IMR-90 (cell line): Measurements from ENCODE around the gene CDNF.

ENCODE experiments used
- BHLHE40 ChIP-seq: fragments of 150-350 bp; IDR thresholded peaks from 2 replicates; pipeline ENCODE4 v1.6.1; 2016; ENCODE audit warnings: mild to moderate bottlenecking, low read depth, low read length
- CEBPB ChIP-seq: IDR thresholded peaks from 2 replicates; pipeline ENCODE4 v1.6.1; 2012; ENCODE audit warnings: low read depth, low read length, improper control_type of control experiment
- CHD1 ChIP-seq: IDR thresholded peaks from 2 replicates; pipeline ENCODE4 v1.6.1; 2012; ENCODE audit warnings: low read depth, low read length, improper control_type of control experiment
- MXI1 ChIP-seq: IDR thresholded peaks from 2 replicates; pipeline ENCODE4 v1.6.1; 2012; ENCODE audit warnings: low read depth, mild to moderate bottlenecking, low read length, moderate library complexity, borderline replicate concordance
- RFX5 ChIP-seq: IDR thresholded peaks from 2 replicates; pipeline ENCODE4 v1.8.0; 2012; ENCODE audit warnings: low read depth, mild to moderate bottlenecking, low read length, moderate library complexity
- SMC3 ChIP-seq: fragments of 150-350 bp; IDR thresholded peaks from 2 replicates; pipeline ENCODE4 v1.6.1; 2016; ENCODE audit warnings: low read depth, mild to moderate bottlenecking, antibody characterized with exemption, low read length, moderate library complexity
- TF ChIP-seq, protein P1 (sequence below): conservative IDR thresholded peaks from 2 replicates; pipeline ENCODE4 v1.5.1; 2012; ENCODE audit warnings: mild to moderate bottlenecking, low read depth, low read length, improper control_type of control experiment

DNA sequence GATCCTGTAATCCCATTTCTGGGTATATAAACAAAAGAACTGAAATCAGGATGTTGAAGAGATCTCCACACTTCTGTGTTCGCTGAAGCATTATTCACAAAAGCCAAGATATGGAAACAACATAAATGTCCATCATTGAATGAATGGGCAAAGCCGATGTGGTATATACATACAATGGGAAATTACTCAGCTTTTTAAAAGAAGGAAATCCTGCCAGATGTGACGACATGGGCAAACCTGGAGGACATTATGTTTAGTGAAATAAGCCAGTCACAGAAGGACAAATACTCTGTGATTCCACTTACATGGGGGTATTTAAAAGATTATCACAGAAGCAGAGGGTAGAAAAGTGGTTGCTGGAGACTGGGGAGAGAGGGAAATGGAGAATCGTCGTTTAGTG lies 39.2 kb downstream of the CDNF start:
- TF ChIP-seq CEBPB, result no peak
- TF ChIP-seq CHD1, result no peak
- TF ChIP-seq MXI1, result no peak
- TF ChIP-seq, protein P1, sequence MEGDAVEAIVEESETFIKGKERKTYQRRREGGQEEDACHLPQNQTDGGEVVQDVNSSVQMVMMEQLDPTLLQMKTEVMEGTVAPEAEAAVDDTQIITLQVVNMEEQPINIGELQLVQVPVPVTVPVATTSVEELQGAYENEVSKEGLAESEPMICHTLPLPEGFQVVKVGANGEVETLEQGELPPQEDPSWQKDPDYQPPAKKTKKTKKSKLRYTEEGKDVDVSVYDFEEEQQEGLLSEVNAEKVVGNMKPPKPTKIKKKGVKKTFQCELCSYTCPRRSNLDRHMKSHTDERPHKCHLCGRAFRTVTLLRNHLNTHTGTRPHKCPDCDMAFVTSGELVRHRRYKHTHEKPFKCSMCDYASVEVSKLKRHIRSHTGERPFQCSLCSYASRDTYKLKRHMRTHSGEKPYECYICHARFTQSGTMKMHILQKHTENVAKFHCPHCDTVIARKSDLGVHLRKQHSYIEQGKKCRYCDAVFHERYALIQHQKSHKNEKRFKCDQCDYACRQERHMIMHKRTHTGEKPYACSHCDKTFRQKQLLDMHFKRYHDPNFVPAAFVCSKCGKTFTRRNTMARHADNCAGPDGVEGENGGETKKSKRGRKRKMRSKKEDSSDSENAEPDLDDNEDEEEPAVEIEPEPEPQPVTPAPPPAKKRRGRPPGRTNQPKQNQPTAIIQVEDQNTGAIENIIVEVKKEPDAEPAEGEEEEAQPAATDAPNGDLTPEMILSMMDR, result no peak
- TF ChIP-seq BHLHE40, result no peak
- TF ChIP-seq RFX5, result no peak
- TF ChIP-seq SMC3, result no peak
